Measurements from ENCODE around the gene EPN2. TPM values are rescaled to one million over a fixed set of nuclear protein-coding genes. Genes with fewer than 3 reads are reported as not detected.

The EPN2 gene
- total RNA-seq, 1 donor from 2014 or later = 53.9 TPM

DNA sequence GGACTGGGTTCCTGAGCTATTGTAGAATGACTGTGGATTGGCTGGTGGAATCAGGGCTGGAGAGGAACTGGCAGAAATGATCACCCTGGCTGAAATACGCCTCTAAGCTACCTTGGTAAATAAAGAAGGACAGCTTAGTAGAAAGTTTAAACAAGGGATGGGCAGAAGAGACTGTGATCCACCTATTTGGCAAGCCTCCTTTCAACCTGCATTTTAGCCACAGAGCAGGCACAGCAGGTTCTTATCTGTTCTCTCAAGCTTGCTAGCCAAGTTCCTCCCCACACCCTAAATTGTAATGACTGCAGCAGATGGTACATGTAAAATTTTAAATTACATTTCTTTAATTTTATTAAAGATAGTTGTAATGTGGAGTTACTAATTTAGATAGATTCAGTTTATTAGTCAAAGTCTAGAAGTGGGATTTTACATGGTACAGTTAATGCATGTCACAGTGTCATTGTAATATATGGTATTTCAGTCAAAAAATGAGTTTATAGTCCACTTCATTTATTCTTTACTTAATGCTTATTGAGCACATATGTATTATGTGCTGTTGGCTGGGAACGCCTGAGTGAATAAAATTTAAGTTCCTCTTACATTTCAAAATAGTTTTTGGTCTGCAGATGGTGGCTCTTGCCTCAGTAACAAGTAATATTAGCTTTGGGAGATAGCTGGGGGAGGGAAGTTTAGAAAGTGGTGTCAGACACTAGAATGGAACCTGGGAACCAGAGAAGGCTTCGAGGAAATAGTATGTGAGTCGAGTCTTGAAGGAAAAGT, 11.2 kb downstream of the EPN2 start:
- Mint-ChIP-seq H3K9me3 (no peaks in the 10 kb centered on the region), H3K27ac (peak overlapping the region; percentile 93), H3K27me3 (no peaks in the 10 kb centered on the region), H3K36me3 (peaks cover 15% of the 10 kb centered on the region), H3K4me3 (peak overlapping the region; percentile 71), H3K4me1 (ENCODE audit: unreplicated experiment) (peaks cover 39% of the 10 kb centered on the region)
- TF ChIP-seq, protein P1, sequence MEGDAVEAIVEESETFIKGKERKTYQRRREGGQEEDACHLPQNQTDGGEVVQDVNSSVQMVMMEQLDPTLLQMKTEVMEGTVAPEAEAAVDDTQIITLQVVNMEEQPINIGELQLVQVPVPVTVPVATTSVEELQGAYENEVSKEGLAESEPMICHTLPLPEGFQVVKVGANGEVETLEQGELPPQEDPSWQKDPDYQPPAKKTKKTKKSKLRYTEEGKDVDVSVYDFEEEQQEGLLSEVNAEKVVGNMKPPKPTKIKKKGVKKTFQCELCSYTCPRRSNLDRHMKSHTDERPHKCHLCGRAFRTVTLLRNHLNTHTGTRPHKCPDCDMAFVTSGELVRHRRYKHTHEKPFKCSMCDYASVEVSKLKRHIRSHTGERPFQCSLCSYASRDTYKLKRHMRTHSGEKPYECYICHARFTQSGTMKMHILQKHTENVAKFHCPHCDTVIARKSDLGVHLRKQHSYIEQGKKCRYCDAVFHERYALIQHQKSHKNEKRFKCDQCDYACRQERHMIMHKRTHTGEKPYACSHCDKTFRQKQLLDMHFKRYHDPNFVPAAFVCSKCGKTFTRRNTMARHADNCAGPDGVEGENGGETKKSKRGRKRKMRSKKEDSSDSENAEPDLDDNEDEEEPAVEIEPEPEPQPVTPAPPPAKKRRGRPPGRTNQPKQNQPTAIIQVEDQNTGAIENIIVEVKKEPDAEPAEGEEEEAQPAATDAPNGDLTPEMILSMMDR (conservative IDR thresholded peaks at IDR 0.05) = no peak
- DNase-seq (ENCODE audit: extremely low spot score, unreplicated experiment) = no peak

- Mint-ChIP-seq H3K4me1 (ENCODE audit: unreplicated experiment) (peaks cover 35% of the 10 kb centered on the region), H3K27ac (peak overlapping the region; percentile 93), H3K27me3 (no peaks in the 10 kb centered on the region), H3K4me3 (peak overlapping the region; percentile 49), H3K36me3 (peaks cover 15% of the 10 kb centered on the region), H3K9me3 (no peaks in the 10 kb centered on the region)
- DNase-seq (ENCODE audit: extremely low spot score, unreplicated experiment) = no peak
- TF ChIP-seq, protein P1 (conservative IDR thresholded peaks at IDR 0.05) = no peak
Measured at GRCh38 chr17:19248928-19249574, 11.9 kb downstream of the EPN2 start.

DNA sequence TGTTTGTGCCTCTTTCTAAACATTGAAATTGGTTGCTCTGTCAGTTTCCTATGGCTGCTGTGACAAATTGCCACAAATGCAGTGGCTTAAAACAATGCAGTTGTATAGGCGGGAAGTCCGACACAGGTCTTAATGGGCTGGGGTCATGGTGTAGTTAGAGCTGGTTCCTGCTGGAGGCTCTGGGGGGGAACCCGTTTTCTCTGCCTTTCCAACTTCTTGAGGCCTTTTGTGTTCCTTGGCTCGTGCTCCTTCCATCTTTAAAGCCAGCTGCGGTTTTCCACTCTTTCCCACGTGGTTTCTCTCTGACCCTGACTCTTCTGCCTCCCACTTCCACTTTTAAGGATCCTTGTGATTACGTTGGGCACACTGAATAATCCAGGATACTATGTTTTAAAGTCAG, 12.5 kb downstream of the EPN2 start:
- Mint-ChIP-seq H3K4me1 (ENCODE audit: unreplicated experiment) (peaks cover 35% of the 10 kb centered on the region), H3K27ac (peak overlapping the region; percentile 93), H3K4me3 (no peak overlapping the region), H3K27me3 (no peaks in the 10 kb centered on the region), H3K36me3 (peaks cover 15% of the 10 kb centered on the region), H3K9me3 (no peaks in the 10 kb centered on the region)
- TF ChIP-seq, protein P1 (conservative IDR thresholded peaks at IDR 0.05) = no peak
- no peak for DNase-seq (ENCODE audit: extremely low spot score, unreplicated experiment)

GRCh38 chr17:19250421-19251173, 13.4 kb downstream of the EPN2 start:
- peaks cover 15% of the 10 kb centered on the region for H3K36me3 Mint-ChIP-seq
- TF ChIP-seq, protein P1 (conservative IDR thresholded peaks at IDR 0.05) = no peak
- peak overlapping the region; percentile 93 for H3K27ac Mint-ChIP-seq
- H3K4me1 Mint-ChIP-seq (ENCODE audit: unreplicated experiment) = peaks cover 35% of the 10 kb centered on the region
- H3K9me3 Mint-ChIP-seq = no peaks in the 10 kb centered on the region
- peak overlapping the region; percentile 56 for H3K4me3 Mint-ChIP-seq
- no peak for DNase-seq (ENCODE audit: extremely low spot score, unreplicated experiment)
- no peaks in the 10 kb centered on the region for H3K27me3 Mint-ChIP-seq

GRCh38 chr17:19253112-19253511, 15.9 kb downstream of the EPN2 start:
- Mint-ChIP-seq H3K9me3 (no peaks in the 10 kb centered on the region), H3K4me3 (no peak overlapping the region), H3K27me3 (no peaks in the 10 kb centered on the region), H3K36me3 (peaks cover 15% of the 10 kb centered on the region), H3K27ac (no peak overlapping the region), H3K4me1 (ENCODE audit: unreplicated experiment) (peaks cover 37% of the 10 kb centered on the region)
- TF ChIP-seq, protein P1 (conservative IDR thresholded peaks at IDR 0.05) = no peak
- no peak for DNase-seq (ENCODE audit: extremely low spot score, unreplicated experiment)
